ENCODE measurements around the gene PAX9. TPM values are rescaled to one million over a fixed set of nuclear protein-coding genes. Genes with fewer than 3 reads are reported as not detected.
A peak's percentile ranks its signal among the peaks of the same experiment; 100 is the strongest.

Gene PAX9
- total and polyA plus RNA-seq, 9 of the 15 experiments (the other 6 are each of a cell fraction or from before 2014, with no cell fraction given): 0.87 to 2.4 (median 1.3) TPM

DNA sequence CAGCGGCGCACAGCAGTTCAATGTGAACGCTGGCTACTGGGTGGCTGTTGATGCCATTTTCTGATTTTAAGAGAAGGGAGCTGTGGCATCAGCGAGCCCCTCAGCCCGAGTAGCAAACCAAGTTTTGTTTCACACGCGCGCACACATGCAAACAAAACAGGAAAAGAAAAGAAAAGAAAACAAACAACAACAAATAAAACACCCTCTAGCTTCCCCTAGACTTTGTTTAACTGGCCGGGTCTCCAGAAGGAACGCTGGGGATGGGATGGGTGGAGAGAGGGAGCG lies 540 bp downstream of the PAX9 start (continued):
- TF ChIP-seq, protein P1, sequence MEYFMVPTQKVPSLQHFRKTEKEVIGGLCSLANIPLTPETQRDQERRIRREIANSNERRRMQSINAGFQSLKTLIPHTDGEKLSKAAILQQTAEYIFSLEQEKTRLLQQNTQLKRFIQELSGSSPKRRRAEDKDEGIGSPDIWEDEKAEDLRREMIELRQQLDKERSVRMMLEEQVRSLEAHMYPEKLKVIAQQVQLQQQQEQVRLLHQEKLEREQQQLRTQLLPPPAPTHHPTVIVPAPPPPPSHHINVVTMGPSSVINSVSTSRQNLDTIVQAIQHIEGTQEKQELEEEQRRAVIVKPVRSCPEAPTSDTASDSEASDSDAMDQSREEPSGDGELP (CRISPR knock-in tag; IDR thresholded peaks at IDR 0.05; ENCODE audit: borderline replicate concordance): no peak
- TF ChIP-seq ZNF561 (CRISPR knock-in tag; conservative IDR thresholded peaks at IDR 0.05) (no peak), KLF1 (tag; IDR thresholded peaks at IDR 0.05) (no peak)

DNA sequence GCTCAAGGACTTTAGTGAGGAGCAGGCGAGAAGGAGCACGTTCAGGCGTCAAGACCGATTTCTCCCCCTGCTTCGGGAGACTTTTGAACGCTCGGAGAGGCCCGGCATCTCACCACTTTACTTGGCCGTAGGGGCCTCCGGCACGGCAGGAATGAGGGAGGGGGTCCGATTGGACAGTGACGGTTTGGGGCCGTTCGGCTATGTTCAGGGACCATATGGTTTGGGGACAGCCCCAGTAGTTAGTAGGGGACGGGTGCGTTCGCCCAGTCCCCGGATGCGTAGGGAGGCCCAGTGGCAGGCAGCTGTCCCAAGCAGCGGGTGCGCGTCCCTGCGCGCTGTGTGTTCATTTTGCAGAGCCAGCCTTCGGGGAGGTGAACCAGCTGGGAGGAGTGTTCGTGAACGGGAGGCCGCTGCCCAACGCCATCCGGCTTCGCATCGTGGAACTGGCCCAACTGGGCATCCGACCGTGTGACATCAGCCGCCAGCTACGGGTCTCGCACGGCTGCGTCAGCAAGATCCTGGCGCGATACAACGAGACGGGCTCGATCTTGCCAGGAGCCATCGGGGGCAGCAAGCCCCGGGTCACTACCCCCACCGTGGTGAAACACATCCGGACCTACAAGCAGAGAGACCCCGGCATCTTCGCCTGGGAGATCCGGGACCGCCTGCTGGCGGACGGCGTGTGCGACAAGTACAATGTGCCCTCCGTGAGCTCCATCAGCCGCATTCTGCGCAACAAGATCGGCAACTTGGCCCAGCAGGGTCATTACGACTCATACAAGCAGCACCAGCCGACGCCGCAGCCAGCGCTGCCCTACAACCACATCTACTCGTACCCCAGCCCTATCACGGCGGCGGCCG lies 1.1 kb downstream of the PAX9 start:
- Histone ChIP-seq H3K4me1 (replicated peaks in 1 of 2; ENCODE audit: control insufficient read depth in 2 of 2, insufficient read depth in 2 of 2, low read length in 2 of 2) (peaks cover 0 to 21% of the 10 kb centered on the region in 2 experiments; a peak in 2 of 5 replicates), H4K20me1 (replicated peaks; ENCODE audit: control insufficient read depth, insufficient read depth, low read length) (no peaks in the 10 kb centered on the region), H3K27ac (ENCODE audit: extremely low read depth, low read depth, low read length) (peak overlapping the region; percentile 71), H3K9me1 (ENCODE audit: control insufficient read depth, insufficient read depth, low read length) (no peaks in the 10 kb centered on the region), H3K4me2 (ENCODE audit: insufficient read depth, low read length) (peak overlapping the region; percentile 87), H3K9me3 (replicated peaks; ENCODE audit: control insufficient read depth, insufficient read depth, low read depth, low read length) (no peaks in the 10 kb centered on the region; the same call in 1 of the 2 replicates), H3K36me3 (ENCODE audit: control insufficient read depth, insufficient read depth, low read length) (peaks cover 13% of the 10 kb centered on the region), H3K27me3 (ENCODE audit: control insufficient read depth in 2 of 2, insufficient read depth in 2 of 2, low read length in 2 of 2) (no peaks in the 10 kb centered on the region), H3K9ac (ENCODE audit: insufficient read depth in 1 of 2, low read depth in 2 of 2, low read length in 2 of 2) (peak overlapping the region; percentile 59 to 90), H2AFZ (ENCODE audit: low read depth, low read length) (peak overlapping the region; percentile 95), H3K4me3 (peak overlapping the region; percentile 73), H3K79me2 (ENCODE audit: control insufficient read depth, insufficient read depth, low read length) (peaks cover 6% of the 10 kb centered on the region; the same call in 2 of the 3 replicates)
- TSS peak; percentile 39 for BruUV-seq (replicated peaks)
- DNase-seq (ENCODE audit: extremely low read depth in 1 of 4, low spot score in 3 of 4) (peak; percentile 12 to 27 (median 16)), FAIRE-seq (no peak), ATAC-seq (peak; percentile 24)
- ChIA-PET CTCF (ENCODE audit: low intra/inter-chr PET ratio) (no interaction called here), POLR2A (no interaction called here)
- in situ Hi-C loops (cut with MboI): no loop called here
- intact Hi-C loops (cut with micrococcal nuclease): loop anchor here (10.0 kb wide), 1 partner anchor 102 kb away; no protein-coding TSS in a partner anchor
- WGBS (ENCODE audit: insufficient coverage, low coverage, missing lambda C conversion rate): 71% methylated on average over 33 of the region's 71 CpGs
- TF ChIP-seq, protein P2, sequence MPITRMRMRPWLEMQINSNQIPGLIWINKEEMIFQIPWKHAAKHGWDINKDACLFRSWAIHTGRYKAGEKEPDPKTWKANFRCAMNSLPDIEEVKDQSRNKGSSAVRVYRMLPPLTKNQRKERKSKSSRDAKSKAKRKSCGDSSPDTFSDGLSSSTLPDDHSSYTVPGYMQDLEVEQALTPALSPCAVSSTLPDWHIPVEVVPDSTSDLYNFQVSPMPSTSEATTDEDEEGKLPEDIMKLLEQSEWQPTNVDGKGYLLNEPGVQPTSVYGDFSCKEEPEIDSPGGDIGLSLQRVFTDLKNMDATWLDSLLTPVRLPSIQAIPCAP (CRISPR knock-in tag; IDR thresholded peaks at IDR 0.05; ENCODE audit: borderline replicate concordance): no peak
- TF ChIP-seq, protein P3, sequence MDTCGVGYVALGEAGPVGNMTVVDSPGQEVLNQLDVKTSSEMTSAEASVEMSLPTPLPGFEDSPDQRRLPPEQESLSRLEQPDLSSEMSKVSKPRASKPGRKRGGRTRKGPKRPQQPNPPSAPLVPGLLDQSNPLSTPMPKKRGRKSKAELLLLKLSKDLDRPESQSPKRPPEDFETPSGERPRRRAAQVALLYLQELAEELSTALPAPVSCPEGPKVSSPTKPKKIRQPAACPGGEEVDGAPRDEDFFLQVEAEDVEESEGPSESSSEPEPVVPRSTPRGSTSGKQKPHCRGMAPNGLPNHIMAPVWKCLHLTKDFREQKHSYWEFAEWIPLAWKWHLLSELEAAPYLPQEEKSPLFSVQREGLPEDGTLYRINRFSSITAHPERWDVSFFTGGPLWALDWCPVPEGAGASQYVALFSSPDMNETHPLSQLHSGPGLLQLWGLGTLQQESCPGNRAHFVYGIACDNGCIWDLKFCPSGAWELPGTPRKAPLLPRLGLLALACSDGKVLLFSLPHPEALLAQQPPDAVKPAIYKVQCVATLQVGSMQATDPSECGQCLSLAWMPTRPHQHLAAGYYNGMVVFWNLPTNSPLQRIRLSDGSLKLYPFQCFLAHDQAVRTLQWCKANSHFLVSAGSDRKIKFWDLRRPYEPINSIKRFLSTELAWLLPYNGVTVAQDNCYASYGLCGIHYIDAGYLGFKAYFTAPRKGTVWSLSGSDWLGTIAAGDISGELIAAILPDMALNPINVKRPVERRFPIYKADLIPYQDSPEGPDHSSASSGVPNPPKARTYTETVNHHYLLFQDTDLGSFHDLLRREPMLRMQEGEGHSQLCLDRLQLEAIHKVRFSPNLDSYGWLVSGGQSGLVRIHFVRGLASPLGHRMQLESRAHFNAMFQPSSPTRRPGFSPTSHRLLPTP (IDR thresholded peaks at IDR 0.05; ENCODE audit: borderline replicate concordance, extremely low read depth, insufficient read length): no peak
- TF ChIP-seq, protein P4, sequence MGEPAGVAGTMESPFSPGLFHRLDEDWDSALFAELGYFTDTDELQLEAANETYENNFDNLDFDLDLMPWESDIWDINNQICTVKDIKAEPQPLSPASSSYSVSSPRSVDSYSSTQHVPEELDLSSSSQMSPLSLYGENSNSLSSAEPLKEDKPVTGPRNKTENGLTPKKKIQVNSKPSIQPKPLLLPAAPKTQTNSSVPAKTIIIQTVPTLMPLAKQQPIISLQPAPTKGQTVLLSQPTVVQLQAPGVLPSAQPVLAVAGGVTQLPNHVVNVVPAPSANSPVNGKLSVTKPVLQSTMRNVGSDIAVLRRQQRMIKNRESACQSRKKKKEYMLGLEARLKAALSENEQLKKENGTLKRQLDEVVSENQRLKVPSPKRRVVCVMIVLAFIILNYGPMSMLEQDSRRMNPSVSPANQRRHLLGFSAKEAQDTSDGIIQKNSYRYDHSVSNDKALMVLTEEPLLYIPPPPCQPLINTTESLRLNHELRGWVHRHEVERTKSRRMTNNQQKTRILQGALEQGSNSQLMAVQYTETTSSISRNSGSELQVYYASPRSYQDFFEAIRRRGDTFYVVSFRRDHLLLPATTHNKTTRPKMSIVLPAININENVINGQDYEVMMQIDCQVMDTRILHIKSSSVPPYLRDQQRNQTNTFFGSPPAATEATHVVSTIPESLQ (CRISPR knock-in tag; IDR thresholded peaks at IDR 0.05): no peak
- TF ChIP-seq L3MBTL2 (IDR thresholded peaks at IDR 0.05): peak; percentile 11; the same call in 1 of the 2 replicates
- TF ChIP-seq, protein P5, sequence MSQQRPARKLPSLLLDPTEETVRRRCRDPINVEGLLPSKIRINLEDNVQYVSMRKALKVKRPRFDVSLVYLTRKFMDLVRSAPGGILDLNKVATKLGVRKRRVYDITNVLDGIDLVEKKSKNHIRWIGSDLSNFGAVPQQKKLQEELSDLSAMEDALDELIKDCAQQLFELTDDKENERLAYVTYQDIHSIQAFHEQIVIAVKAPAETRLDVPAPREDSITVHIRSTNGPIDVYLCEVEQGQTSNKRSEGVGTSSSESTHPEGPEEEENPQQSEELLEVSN (IDR thresholded peaks at IDR 0.05; ENCODE audit: borderline replicate concordance in 1 of 2, extremely low read depth in 1 of 2, insufficient read depth in 1 of 2, insufficient read length in 1 of 2, low read depth in 1 of 2, low read length in 1 of 2, poor library complexity in 1 of 2, severe bottlenecking in 1 of 2): peak in 1 of 2 experiments; percentile 15

Data from K562 (cell line).